ENCODE results near the gene TRPM5.

TRPM5 gene

DNA sequence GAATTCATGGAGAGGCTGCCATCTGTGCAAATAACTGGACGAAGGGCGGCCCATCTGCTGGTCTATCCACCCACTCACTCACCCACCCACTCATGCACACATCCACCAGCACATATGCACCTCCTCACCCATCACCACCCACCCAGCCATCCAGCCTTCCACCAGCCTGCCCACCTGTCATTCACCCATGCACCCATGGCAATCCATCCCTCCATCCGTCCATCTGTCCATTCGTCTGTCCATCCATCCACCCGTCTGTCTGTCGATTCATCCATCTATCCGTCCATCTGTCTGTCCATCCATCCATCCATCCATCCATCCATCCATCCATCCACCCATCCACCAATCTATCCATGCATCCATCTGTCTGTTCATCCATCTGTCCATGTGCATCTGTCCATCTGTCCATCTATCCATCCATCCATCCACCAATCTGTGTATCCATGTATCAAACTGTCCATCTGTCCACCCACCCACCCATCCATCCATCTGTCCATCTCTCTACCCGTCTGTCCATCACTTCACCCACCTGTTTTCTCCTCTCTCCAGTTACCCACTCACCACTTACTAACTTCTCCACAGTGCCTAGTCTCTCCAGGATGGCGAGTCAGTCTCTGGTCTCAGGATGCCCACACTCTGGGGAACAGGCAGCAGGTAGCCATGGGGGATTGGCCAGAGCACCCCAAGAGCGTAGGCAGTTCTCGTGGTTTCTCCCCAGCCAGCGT is 8.9 kb downstream of the TRPM5 start:
- H3K9ac ChIP-seq (ENCODE audit: low read length), result no peak overlapping the region
- TF ChIP-seq EZH2phosphoT487 (IDR thresholded peaks at IDR 0.05; ENCODE audit: low read length), result no peak
- no peaks in the 10 kb centered on the region for H3K9me2 ChIP-seq (replicated peaks; ENCODE audit: insufficient read depth, low read length)
- H3K36me3 ChIP-seq (replicated peaks; ENCODE audit: insufficient read depth, low read length), result no peaks in the 10 kb centered on the region
- DNase-seq, result no peak
- H3K4me1 ChIP-seq (ENCODE audit: low read length), result no peaks in the 10 kb centered on the region
- H3K4me2 ChIP-seq (ENCODE audit: low read depth, low read length), result no peak overlapping the region
- H2AFZ ChIP-seq (ENCODE audit: low read length), result no peak overlapping the region
- no peaks in the 10 kb centered on the region for H3K27me3 ChIP-seq (replicated peaks; ENCODE audit: insufficient read depth, low read length)
- H3K27ac ChIP-seq (ENCODE audit: low read length), result no peak overlapping the region
- H3K4me3 ChIP-seq (ENCODE audit: low read length), result no peak overlapping the region
- no peaks in the 10 kb centered on the region for H3K79me2 ChIP-seq (ENCODE audit: low read length)
- H3F3A ChIP-seq (ENCODE audit: insufficient read depth, low read length), result no peaks in the 10 kb centered on the region
- no peaks in the 10 kb centered on the region for H4K20me1 ChIP-seq (ENCODE audit: insufficient read depth, low read length)
- no peaks in the 10 kb centered on the region for H3K9me3 ChIP-seq (replicated peaks; ENCODE audit: insufficient read depth, low read length)

DNA sequence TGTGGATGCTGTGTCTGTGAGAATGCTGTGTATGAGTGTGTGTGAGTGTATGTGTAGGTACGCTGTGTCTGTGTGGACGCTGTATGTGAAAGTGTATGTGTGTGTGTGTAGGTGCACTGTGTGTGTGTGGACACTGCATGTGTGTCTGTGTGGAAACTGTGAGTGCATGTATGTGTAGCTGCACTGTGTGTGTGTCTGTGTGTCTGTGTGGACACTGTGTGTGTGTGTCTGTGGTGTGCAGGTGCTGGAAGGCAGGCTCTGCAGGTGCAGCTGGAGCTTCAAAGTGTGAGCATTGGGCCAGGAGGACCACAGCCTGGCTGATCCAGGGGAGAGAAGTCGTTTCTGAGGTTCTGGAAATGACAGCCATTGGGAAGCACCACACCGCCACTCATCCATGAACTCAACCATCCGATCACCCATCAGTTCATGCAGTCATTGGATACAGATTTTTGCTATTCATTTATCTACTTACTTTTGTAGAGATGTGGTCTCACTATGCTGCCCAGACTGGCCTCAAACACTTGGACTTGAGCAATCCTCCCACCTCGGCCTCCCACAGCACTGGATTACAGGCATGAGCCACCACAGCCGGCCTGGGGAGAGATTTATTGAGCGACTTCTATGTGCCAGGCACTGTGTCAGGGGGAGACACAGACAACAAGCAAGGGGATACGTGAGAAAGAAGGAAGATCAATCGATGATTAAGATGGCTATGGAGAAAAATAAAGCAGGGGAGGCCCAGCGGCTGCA is 9.6 kb downstream of the TRPM5 start:
- TF ChIP-seq, protein P1, sequence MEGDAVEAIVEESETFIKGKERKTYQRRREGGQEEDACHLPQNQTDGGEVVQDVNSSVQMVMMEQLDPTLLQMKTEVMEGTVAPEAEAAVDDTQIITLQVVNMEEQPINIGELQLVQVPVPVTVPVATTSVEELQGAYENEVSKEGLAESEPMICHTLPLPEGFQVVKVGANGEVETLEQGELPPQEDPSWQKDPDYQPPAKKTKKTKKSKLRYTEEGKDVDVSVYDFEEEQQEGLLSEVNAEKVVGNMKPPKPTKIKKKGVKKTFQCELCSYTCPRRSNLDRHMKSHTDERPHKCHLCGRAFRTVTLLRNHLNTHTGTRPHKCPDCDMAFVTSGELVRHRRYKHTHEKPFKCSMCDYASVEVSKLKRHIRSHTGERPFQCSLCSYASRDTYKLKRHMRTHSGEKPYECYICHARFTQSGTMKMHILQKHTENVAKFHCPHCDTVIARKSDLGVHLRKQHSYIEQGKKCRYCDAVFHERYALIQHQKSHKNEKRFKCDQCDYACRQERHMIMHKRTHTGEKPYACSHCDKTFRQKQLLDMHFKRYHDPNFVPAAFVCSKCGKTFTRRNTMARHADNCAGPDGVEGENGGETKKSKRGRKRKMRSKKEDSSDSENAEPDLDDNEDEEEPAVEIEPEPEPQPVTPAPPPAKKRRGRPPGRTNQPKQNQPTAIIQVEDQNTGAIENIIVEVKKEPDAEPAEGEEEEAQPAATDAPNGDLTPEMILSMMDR (IDR thresholded peaks at IDR 0.05; ENCODE audit: low read length), result no peak
- no peak for TF ChIP-seq EZH2phosphoT487 (IDR thresholded peaks at IDR 0.05; ENCODE audit: low read length)
- TF ChIP-seq EZH2 (optimal IDR thresholded peaks at IDR 0.05; ENCODE audit: low read depth, low read length), result no peak
- Histone ChIP-seq H3K9ac (ENCODE audit: low read length) (no peak overlapping the region), H4K20me1 (ENCODE audit: insufficient read depth, low read length) (no peaks in the 10 kb centered on the region), H3K9me3 (replicated peaks; ENCODE audit: insufficient read depth, low read length) (no peaks in the 10 kb centered on the region), H3K27me3 (replicated peaks; ENCODE audit: insufficient read depth, low read length) (no peaks in the 10 kb centered on the region), H3K4me2 (ENCODE audit: low read depth, low read length) (no peak overlapping the region), H3K79me2 (ENCODE audit: low read length) (no peaks in the 10 kb centered on the region), H3K9me2 (replicated peaks; ENCODE audit: insufficient read depth, low read length) (no peaks in the 10 kb centered on the region), H3K27ac (ENCODE audit: low read length) (no peak overlapping the region), H3F3A (ENCODE audit: insufficient read depth, low read length) (no peaks in the 10 kb centered on the region), H3K4me1 (ENCODE audit: low read length) (no peaks in the 10 kb centered on the region), H3K36me3 (replicated peaks; ENCODE audit: insufficient read depth, low read length) (no peaks in the 10 kb centered on the region), H3K4me3 (ENCODE audit: low read length) (no peak overlapping the region), H2AFZ (ENCODE audit: low read length) (no peak overlapping the region)
- DNase-seq, result no peak

- Histone ChIP-seq H3K9ac (ENCODE audit: low read length) (no peak overlapping the region), H3K27me3 (replicated peaks; ENCODE audit: insufficient read depth, low read length) (no peaks in the 10 kb centered on the region), H3K36me3 (replicated peaks; ENCODE audit: insufficient read depth, low read length) (no peaks in the 10 kb centered on the region), H4K20me1 (ENCODE audit: insufficient read depth, low read length) (no peaks in the 10 kb centered on the region), H3K4me2 (ENCODE audit: low read depth, low read length) (no peak overlapping the region), H3K79me2 (ENCODE audit: low read length) (no peaks in the 10 kb centered on the region), H3K27ac (ENCODE audit: low read length) (no peak overlapping the region), H3K9me2 (replicated peaks; ENCODE audit: insufficient read depth, low read length) (no peaks in the 10 kb centered on the region), H3K4me1 (ENCODE audit: low read length) (no peaks in the 10 kb centered on the region), H3K9me3 (replicated peaks; ENCODE audit: insufficient read depth, low read length) (no peaks in the 10 kb centered on the region), H3F3A (ENCODE audit: insufficient read depth, low read length) (no peaks in the 10 kb centered on the region), H3K4me3 (ENCODE audit: low read length) (no peak overlapping the region), H2AFZ (ENCODE audit: low read length) (no peak overlapping the region)
- TF ChIP-seq, protein P1 (IDR thresholded peaks at IDR 0.05; ENCODE audit: low read length), result no peak
- no peak for TF ChIP-seq EZH2phosphoT487 (IDR thresholded peaks at IDR 0.05; ENCODE audit: low read length)
- no peak for TF ChIP-seq EZH2 (optimal IDR thresholded peaks at IDR 0.05; ENCODE audit: low read depth, low read length)
- no peak for DNase-seq
Measured at GRCh38 chr11:2434008-2434407, 10.3 kb downstream of the TRPM5 start.

Data from MM.1S (cell line).